Measurements from ENCODE around the gene DENND4C.

The DENND4C gene

GRCh38 chr9:19230355-19231125, at the start of gene DENND4C:
Gene DENND4C, plus strand, starts transcription at chr9:19230693. Its CDS starts 45,482 bp downstream, at chr9:19276175.
- Histone ChIP-seq H3K4me1 (peaks cover 0 to 30% (median 7%) of the 10 kb centered on the region in 4 donors), H3K4me3 (peak within 1 kb of the TSS; percentile 65 to 94), H3K36me3 (no peaks in the 10 kb centered on the region), H3K27ac (peak within 1 kb of the TSS; percentile 94 to 95), H3K9me3 (no peaks in the 10 kb centered on the region), H3K27me3 (no peaks in the 10 kb centered on the region)
- intact Hi-C loops (cut with DNase I; ENCODE audit: low total_unique reads): loop anchor here (10.0 kb wide), 1 partner anchor 224 kb away; no protein-coding TSS in a partner anchor
- no peak for TF ChIP-seq CTCF (IDR thresholded peaks at IDR 0.05)
- peak; percentile 83 to 91 for DNase-seq

- intact Hi-C loops (cut with DNase I; ENCODE audit: low total_unique reads): no loop called here
- DNase-seq: peak in 1 of 2 donors; percentile 1
Observed at GRCh38 chr9:19180991-19181390, 49.5 kb upstream of the DENND4C start.

GRCh38 chr9:19181561-19181960, 48.9 kb upstream of the DENND4C start:
- Histone ChIP-seq H3K4me1 (peaks cover 0 to 24% (median 18%) of the 10 kb centered on the region in 4 donors), H3K4me3 (no peak overlapping the region), H3K9me3 (no peaks in the 10 kb centered on the region), H3K27ac (no peak overlapping the region), H3K27me3 (no peaks in the 10 kb centered on the region), H3K36me3 (no peaks in the 10 kb centered on the region)
- no peak for DNase-seq
- intact Hi-C loops (cut with DNase I; ENCODE audit: low total_unique reads): no loop called here
- no peak for TF ChIP-seq CTCF (IDR thresholded peaks at IDR 0.05)

More at GRCh38 chr9:19180991-19181390, 49.5 kb upstream of the DENND4C start:
- Histone ChIP-seq H3K4me3 (no peak overlapping the region), H3K36me3 (no peaks in the 10 kb centered on the region), H3K9me3 (no peaks in the 10 kb centered on the region), H3K27ac (no peak overlapping the region), H3K27me3 (no peaks in the 10 kb centered on the region), H3K4me1 (peaks cover 0 to 24% (median 18%) of the 10 kb centered on the region in 4 donors)
- TF ChIP-seq CTCF (IDR thresholded peaks at IDR 0.05): no peak

GRCh38 chr9:19184144-19184917, 46.2 kb upstream of the DENND4C start:
- intact Hi-C loops (cut with DNase I; ENCODE audit: low total_unique reads): no loop called here
- Histone ChIP-seq H3K4me1 (peaks cover 0 to 24% (median 18%) of the 10 kb centered on the region in 4 donors), H3K27me3 (no peaks in the 10 kb centered on the region), H3K9me3 (no peaks in the 10 kb centered on the region), H3K36me3 (no peaks in the 10 kb centered on the region), H3K27ac (peak overlapping the region; percentile 88 to 94), H3K4me3 (no peak overlapping the region)
- DNase-seq: peak; percentile 88 to 93
- no peak for TF ChIP-seq CTCF (IDR thresholded peaks at IDR 0.05)

GRCh38 chr9:19185191-19185590, 45.3 kb upstream of the DENND4C start:
- no peak for DNase-seq
- no peaks in the 10 kb centered on the region for H3K27me3 ChIP-seq
- peaks cover 0 to 24% (median 18%) of the 10 kb centered on the region in 4 donors for H3K4me1 ChIP-seq
- H3K4me3 ChIP-seq: no peak overlapping the region
- TF ChIP-seq CTCF (IDR thresholded peaks at IDR 0.05): no peak
- peak overlapping the region; percentile 88 to 94 for H3K27ac ChIP-seq
- intact Hi-C loops (cut with DNase I; ENCODE audit: low total_unique reads): no loop called here
- no peaks in the 10 kb centered on the region for H3K36me3 ChIP-seq
- no peaks in the 10 kb centered on the region for H3K9me3 ChIP-seq

Data from tibial artery (tissue), 4 donors.